ENCODE measurements around the gene INO80B. TPM values are rescaled to one million over a fixed set of nuclear protein-coding genes. Genes with fewer than 3 reads are reported as not detected.

INO80B gene
- total RNA-seq, 6 donors from 2014 or later = 12.6 to 85.9 (median 32.5) TPM

- Histone ChIP-seq H3K4me1 (peaks cover 0 to 5% (median 2%) of the 10 kb centered on the region in 4 donors), H3K4me3 (no peak overlapping the region), H3K27ac (no peak overlapping the region), H3K9me3 (no peaks in the 10 kb centered on the region), H3K36me3 (no peaks in the 10 kb centered on the region), H3K27me3 (no peaks in the 10 kb centered on the region)
- ATAC-seq (ENCODE audit: low FRiP score in 2 of 2) (no peak), DNase-seq (no peak)
- 86 to 94% methylated on average over 2 of the region's 2 CpGs for WGBS, 2 donors
- TF ChIP-seq POLR2AphosphoS5 (IDR thresholded peaks at IDR 0.05) = no peak
- TF ChIP-seq POLR2A (IDR thresholded peaks at IDR 0.05) = no peak
- TF ChIP-seq CTCF (IDR thresholded peaks at IDR 0.05) = no peak
- no peak for TF ChIP-seq EP300 (IDR thresholded peaks at IDR 0.05)
These were observed 6.1 kb upstream of the INO80B start for GRCh38 chr2:74448771-74449170.

GRCh38 chr2:74450570-74451190 is 4.2 kb upstream of the INO80B start:
- 78 to 89% methylated on average over 3 of the region's 3 CpGs for WGBS, 2 donors
- ATAC-seq (ENCODE audit: low FRiP score in 2 of 2) = no peak

GRCh38 chr2:74457129-74457548 is 2.3 kb downstream of the INO80B start:
- Histone ChIP-seq H3K9me3 (no peaks in the 10 kb centered on the region), H3K27ac (peak overlapping the region; percentile 94 to 99 (median 98)), H3K27me3 (no peaks in the 10 kb centered on the region), H3K4me3 (peak overlapping the region; percentile 66 to 87 (median 76)), H3K36me3 (peaks cover 0 to 15% (median 6%) of the 10 kb centered on the region in 4 donors), H3K4me1 (peaks cover 32 to 50% (median 34%) of the 10 kb centered on the region in 4 donors)
- no peak for TF ChIP-seq EP300 (IDR thresholded peaks at IDR 0.05)
- TF ChIP-seq CTCF (IDR thresholded peaks at IDR 0.05) = no peak
- no peak for TF ChIP-seq POLR2A (IDR thresholded peaks at IDR 0.05)
- TF ChIP-seq POLR2AphosphoS5 (IDR thresholded peaks at IDR 0.05) = no peak
- 2 to 3% methylated on average over 11 to 22 of the region's 27 CpGs for WGBS, 2 donors
- DNase-seq (no peak), ATAC-seq (ENCODE audit: low FRiP score in 2 of 2) (peak in 1 of 2 donors; percentile 38)

More at GRCh38 chr2:74450570-74451190, 4.2 kb upstream of the INO80B start:
- Histone ChIP-seq H3K27me3 (no peaks in the 10 kb centered on the region), H3K36me3 (no peaks in the 10 kb centered on the region), H3K27ac (no peak overlapping the region), H3K9me3 (no peaks in the 10 kb centered on the region), H3K4me3 (no peak overlapping the region), H3K4me1 (peaks cover 5 to 12% (median 9%) of the 10 kb centered on the region in 4 donors)
- no peak for DNase-seq
- no peak for TF ChIP-seq POLR2A (IDR thresholded peaks at IDR 0.05)
- TF ChIP-seq POLR2AphosphoS5 (IDR thresholded peaks at IDR 0.05) = no peak
- no peak for TF ChIP-seq EP300 (IDR thresholded peaks at IDR 0.05)
- TF ChIP-seq CTCF (IDR thresholded peaks at IDR 0.05) = no peak

- H3K4me1 ChIP-seq = peaks cover 32 to 50% (median 34%) of the 10 kb centered on the region in 4 donors
- peak overlapping the region; percentile 94 to 99 (median 98) for H3K27ac ChIP-seq
- no peaks in the 10 kb centered on the region for H3K27me3 ChIP-seq
- DNase-seq (peak; percentile 77 to 93), ATAC-seq (ENCODE audit: low FRiP score in 2 of 2) (peak; percentile 43 to 58)
- 0 to 1% methylated on average over 16 to 32 of the region's 46 CpGs for WGBS, 2 donors
- H3K4me3 ChIP-seq = peak overlapping the region; percentile 66 to 87 (median 76)
- no peaks in the 10 kb centered on the region for H3K9me3 ChIP-seq
- peaks cover 0 to 20% (median 11%) of the 10 kb centered on the region in 4 donors for H3K36me3 ChIP-seq
- TF ChIP-seq CTCF (IDR thresholded peaks at IDR 0.05) (peak in 1 of 6 experiments; percentile 10), EP300 (IDR thresholded peaks at IDR 0.05) (no peak), POLR2A (IDR thresholded peaks at IDR 0.05) (peak in 3 of 4 donors; percentile 71 to 92 (median 92)), POLR2AphosphoS5 (IDR thresholded peaks at IDR 0.05) (peak; percentile 81 to 89)
These were observed 2.8 kb downstream of the INO80B start for GRCh38 chr2:74457549-74458131.
